Hepatocyte (in vitro differentiated cells): Measurements from ENCODE around the gene LST1. TPM values are rescaled to one million over a fixed set of nuclear protein-coding genes. Genes with fewer than 3 reads are reported as not detected.

Source experiments
- DNase-seq: peaks from one replicate; pipeline ENCODE4 v3.0.0-alpha.2; 2016; ENCODE audit warnings: low spot score
- H2AFZ ChIP-seq: fragments of 200-600 bp; sonication (generic); 2 replicates; pipeline ENCODE4 v1.6.0; 2016; ENCODE audit warnings: antibody characterized with exemption, mild to moderate bottlenecking
- H3K27ac ChIP-seq: fragments of 200-600 bp; sonication (generic); 2 replicates; pipeline ENCODE4 v1.5.1; 2016; ENCODE audit warnings: mild to moderate bottlenecking
- H3K27me3 ChIP-seq: fragments of 200-600 bp; sonication (generic); 2 replicates; pipeline ENCODE4 v1.6.1; 2016
- H3K36me3 ChIP-seq: fragments of 200-600 bp; sonication (generic); replicated peaks from 2 replicates; pipeline ENCODE4 v1.5.1; 2016; ENCODE audit warnings: low read depth; ENCODE audit not compliant: insufficient read depth
- H3K4me1 ChIP-seq: fragments of 200-600 bp; sonication (generic); 2 replicates; pipeline ENCODE4 v1.5.1; 2016; ENCODE audit warnings: mild to moderate bottlenecking, moderate library complexity; ENCODE audit not compliant: insufficient read depth
- H3K4me2 ChIP-seq: fragments of 200-600 bp; sonication (generic); 2 replicates; pipeline ENCODE4 v1.6.0; 2016
- H3K4me3 ChIP-seq: fragments of 200-600 bp; sonication (generic); 2 replicates; pipeline ENCODE4 v1.5.1; 2016; ENCODE audit warnings: mild to moderate bottlenecking
- H3K79me2 ChIP-seq: fragments of 200-600 bp; sonication (generic); 2 replicates; pipeline ENCODE4 v1.6.0; 2017; ENCODE audit warnings: mild to moderate bottlenecking
- H3K9me2 ChIP-seq: fragments of 200-600 bp; sonication (generic); replicated peaks from 2 replicates; pipeline ENCODE4 v1.6.0; 2017; ENCODE audit warnings: mild to moderate bottlenecking; ENCODE audit not compliant: insufficient read depth
- H3K9me3 ChIP-seq: fragments of 200-600 bp; sonication (generic); 2 replicates; pipeline ENCODE4 v1.5.1; 2016; ENCODE audit warnings: low read depth, mild to moderate bottlenecking
- H4K20me1 ChIP-seq: fragments of 200-600 bp; sonication (generic); 2 replicates; pipeline ENCODE4 v1.6.0; 2016; ENCODE audit warnings: mild to moderate bottlenecking; ENCODE audit not compliant: insufficient read depth, poor library complexity, severe bottlenecking
- EZH2 ChIP-seq: fragments of 200-600 bp; sonication (generic); IDR thresholded peaks from 2 replicates; pipeline ENCODE4 v1.6.1; 2016; ENCODE audit warnings: antibody characterized with exemption, mild to moderate bottlenecking, borderline replicate concordance
- EZH2phosphoT487 ChIP-seq: fragments of 200-600 bp; sonication (generic); IDR thresholded peaks from one replicate; pipeline ENCODE4 v1.6.1; 2018; ENCODE audit warnings: antibody characterized with exemption, mild to moderate bottlenecking, low read depth, moderate library complexity; ENCODE audit not compliant: unreplicated experiment, severe bottlenecking
- WGBS: methylation state at CpG from one replicate; pipeline ENCODE4 v1.1.6; 2016; ENCODE audit warnings: low lambda C conversion rate; ENCODE audit errors: missing lambda C conversion rate; 5-methylcytosine and 5-hydroxymethylcytosine counted together
- polyA plus RNA-seq: library from polyadenylated mRNA; unstranded; fragments of >200 nt; fragmentation: Nextera tagmentation; extraction: Ambion mirVana; gene quantifications from 2 replicates; pipeline ENCODE4 v1.2.1, GENCODE V29; 2016
- total RNA-seq: library from RNA; depleted of rRNA; stranded (reverse); fragments of >200 nt; gene quantifications from 2 replicates; pipeline ENCODE4 v1.2.3, GENCODE V29; 2014
- TF ChIP-seq, protein P1 (sequence below): fragments of 200-600 bp; sonication (generic); IDR thresholded peaks from 2 replicates; pipeline ENCODE4 v1.5.1; 2016; ENCODE audit warnings: antibody characterized with exemption, mild to moderate bottlenecking; ENCODE audit not compliant: poor library complexity

Gene LST1
- total and polyA plus RNA-seq, 2 experiments from 2014 or later: 2.4 TPM; not detected in 1

DNA sequence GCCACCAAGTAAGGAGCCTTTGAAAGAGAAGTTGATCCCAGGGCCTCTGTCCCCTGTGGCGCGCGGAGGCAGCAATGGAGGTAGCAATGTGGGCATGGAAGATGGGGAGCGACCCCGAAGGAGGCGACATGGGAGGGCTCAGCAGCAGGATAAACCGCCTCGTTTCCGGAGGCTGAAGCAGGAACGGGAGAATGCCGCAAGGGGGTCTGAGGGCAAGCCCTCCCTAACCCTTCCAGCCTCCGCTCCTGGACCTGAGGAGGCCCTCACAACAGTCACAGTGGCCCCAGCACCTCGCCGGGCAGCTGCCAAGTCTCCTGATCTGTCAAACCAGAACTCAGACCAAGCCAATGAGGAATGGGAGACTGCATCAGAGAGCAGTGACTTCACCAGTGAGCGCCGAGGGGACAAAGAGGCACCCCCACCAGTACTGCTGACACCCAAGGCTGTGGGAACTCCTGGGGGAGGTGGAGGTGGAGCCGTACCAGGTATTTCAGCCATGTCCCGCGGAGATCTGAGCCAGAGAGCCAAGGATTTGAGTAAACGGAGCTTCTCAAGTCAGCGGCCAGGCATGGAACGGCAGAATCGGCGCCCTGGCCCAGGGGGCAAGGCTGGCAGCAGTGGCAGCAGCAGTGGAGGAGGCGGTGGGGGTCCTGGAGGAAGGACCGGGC, 46.3 kb downstream of the LST1 start:
- H3K4me2 ChIP-seq: no peak overlapping the region
- no peak overlapping the region for H2AFZ ChIP-seq
- H4K20me1 ChIP-seq: peaks cover 9% of the 10 kb centered on the region
- H3K4me1 ChIP-seq: no peaks in the 10 kb centered on the region
- no peaks in the 10 kb centered on the region for H3K36me3 ChIP-seq
- H3K9me2 ChIP-seq: no peaks in the 10 kb centered on the region
- no peaks in the 10 kb centered on the region for H3K9me3 ChIP-seq
- WGBS: 97% methylated on average over 26 of the region's 26 CpGs
- no peaks in the 10 kb centered on the region for H3K27me3 ChIP-seq
- H3K4me3 ChIP-seq: no peak overlapping the region
- peaks cover 6% of the 10 kb centered on the region for H3K79me2 ChIP-seq
- no peak for DNase-seq
- TF ChIP-seq EZH2 (no peak), EZH2phosphoT487 (no peak)
- TF ChIP-seq, protein P1, sequence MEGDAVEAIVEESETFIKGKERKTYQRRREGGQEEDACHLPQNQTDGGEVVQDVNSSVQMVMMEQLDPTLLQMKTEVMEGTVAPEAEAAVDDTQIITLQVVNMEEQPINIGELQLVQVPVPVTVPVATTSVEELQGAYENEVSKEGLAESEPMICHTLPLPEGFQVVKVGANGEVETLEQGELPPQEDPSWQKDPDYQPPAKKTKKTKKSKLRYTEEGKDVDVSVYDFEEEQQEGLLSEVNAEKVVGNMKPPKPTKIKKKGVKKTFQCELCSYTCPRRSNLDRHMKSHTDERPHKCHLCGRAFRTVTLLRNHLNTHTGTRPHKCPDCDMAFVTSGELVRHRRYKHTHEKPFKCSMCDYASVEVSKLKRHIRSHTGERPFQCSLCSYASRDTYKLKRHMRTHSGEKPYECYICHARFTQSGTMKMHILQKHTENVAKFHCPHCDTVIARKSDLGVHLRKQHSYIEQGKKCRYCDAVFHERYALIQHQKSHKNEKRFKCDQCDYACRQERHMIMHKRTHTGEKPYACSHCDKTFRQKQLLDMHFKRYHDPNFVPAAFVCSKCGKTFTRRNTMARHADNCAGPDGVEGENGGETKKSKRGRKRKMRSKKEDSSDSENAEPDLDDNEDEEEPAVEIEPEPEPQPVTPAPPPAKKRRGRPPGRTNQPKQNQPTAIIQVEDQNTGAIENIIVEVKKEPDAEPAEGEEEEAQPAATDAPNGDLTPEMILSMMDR: no peak
- H3K27ac ChIP-seq: no peak overlapping the region

DNA sequence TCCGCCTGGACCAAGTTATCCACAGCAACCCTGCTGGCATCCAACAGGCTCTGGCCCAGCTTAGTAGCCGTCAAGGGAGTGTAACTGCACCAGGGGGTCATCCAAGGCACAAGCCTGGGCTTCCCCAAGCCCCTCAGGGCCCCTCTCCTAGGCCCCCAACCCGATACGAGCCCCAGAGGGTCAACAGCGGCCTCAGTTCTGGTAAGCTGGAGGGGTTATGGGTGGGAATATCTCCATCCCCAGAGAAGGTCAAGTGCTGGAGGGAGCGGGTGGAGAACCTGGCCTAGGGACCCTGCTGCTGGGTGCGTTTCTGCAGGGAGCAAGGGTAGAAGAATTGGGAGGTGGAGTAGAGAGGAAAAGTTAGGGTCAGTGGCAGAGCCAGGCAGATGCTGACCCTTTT, 47.4 kb downstream of the LST1 start:
- Histone ChIP-seq H2AFZ (no peak overlapping the region), H3K9me3 (no peaks in the 10 kb centered on the region), H3K4me2 (no peak overlapping the region), H3K27ac (no peak overlapping the region), H3K4me3 (no peak overlapping the region), H4K20me1 (peaks cover 7% of the 10 kb centered on the region), H3K9me2 (no peaks in the 10 kb centered on the region), H3K27me3 (no peaks in the 10 kb centered on the region), H3K79me2 (peaks cover 6% of the 10 kb centered on the region), H3K4me1 (no peaks in the 10 kb centered on the region), H3K36me3 (no peaks in the 10 kb centered on the region)
- TF ChIP-seq, protein P1: no peak
- TF ChIP-seq EZH2 (no peak), EZH2phosphoT487 (no peak)
- WGBS: 91% methylated on average over 7 of the region's 7 CpGs
- no peak for DNase-seq

DNA sequence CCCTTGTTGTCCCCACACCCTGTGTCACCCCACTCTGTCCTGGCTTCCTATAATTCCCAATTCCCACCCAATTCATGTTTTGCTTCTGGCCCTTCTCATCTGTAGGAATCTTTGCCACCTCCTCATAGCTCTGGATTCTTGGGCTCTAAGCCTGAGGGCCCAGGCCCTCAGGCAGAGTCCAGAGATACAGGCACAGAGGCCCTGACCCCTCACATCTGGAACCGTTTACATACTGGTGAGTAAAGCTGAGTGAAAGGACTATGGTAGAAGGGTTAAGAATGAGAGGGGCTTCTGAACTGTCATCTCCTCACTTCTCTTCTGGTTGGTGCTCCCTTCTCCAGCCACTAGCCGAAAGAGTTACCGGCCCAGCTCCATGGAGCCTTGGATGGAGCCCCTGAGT, 48.1 kb downstream of the LST1 start:
- H3K27ac ChIP-seq: no peak overlapping the region
- WGBS: 80% methylated on average over 3 of the region's 3 CpGs
- H3K9me2 ChIP-seq: no peaks in the 10 kb centered on the region
- H3K4me1 ChIP-seq: no peaks in the 10 kb centered on the region
- no peak overlapping the region for H2AFZ ChIP-seq
- no peaks in the 10 kb centered on the region for H3K9me3 ChIP-seq
- peaks cover 3% of the 10 kb centered on the region for H4K20me1 ChIP-seq
- peaks cover 2% of the 10 kb centered on the region for H3K79me2 ChIP-seq
- TF ChIP-seq, protein P1: no peak
- TF ChIP-seq EZH2phosphoT487 (no peak), EZH2 (no peak)
- H3K27me3 ChIP-seq: no peaks in the 10 kb centered on the region
- DNase-seq: no peak
- no peaks in the 10 kb centered on the region for H3K36me3 ChIP-seq
- no peak overlapping the region for H3K4me3 ChIP-seq
- H3K4me2 ChIP-seq: no peak overlapping the region
